Endothelial cell of umbilical vein (primary cell): ENCODE data around the gene FGF6. TPM values are rescaled to one million over a fixed set of nuclear protein-coding genes. Genes with fewer than 3 reads are reported as not detected.

Experiments
- BruUV-seq: library from RNA; stranded (reverse); fragments of 400-500 nt; replicated peaks from 2 replicates; lab custom pipeline; 2021; lab: Mats Ljungman, UMichigan
- CTCF ChIA-PET: fragments of 300-600, 350-600 bp; sonication (Branson Sonifier 250); formaldehyde crosslinking; loops from one replicate; lab custom pipeline; 2021; ENCODE audit warnings: antibody characterized with exemption, inconsistent platforms; lab: Charles Lee
- POLR2A ChIA-PET: fragments of 300-600, 350-600 bp; sonication (Branson Sonifier 250); formaldehyde crosslinking; loops from one replicate; lab custom pipeline; 2021; ENCODE audit warnings: antibody characterized with exemption, inconsistent platforms; lab: Charles Lee
- DNase-seq: peaks from one replicate; pipeline ENCODE4 v3.0.0-alpha.2; 2011; ENCODE audit warnings: low read depth, low spot score
- FAIRE-seq: peaks from 2 replicates; lab custom pipeline; 2011; peaks lifted over from hg19 to GRCh38; lab: Jason Lieb, UNC
- H2AFZ ChIP-seq: 2 replicates; pipeline ENCODE4 v1.6.0; 2012; ENCODE audit warnings: low read depth, low read length, control low read depth, inconsistent platforms
- H3K27ac ChIP-seq: 2 replicates; pipeline ENCODE4 v1.5.1; 2011; ENCODE audit warnings: low read depth, mild to moderate bottlenecking, control low read depth, low read length, moderate library complexity; ENCODE audit not compliant: insufficient read depth
- H3K27me3 ChIP-seq, 2 experiments: 2 replicates each; pipeline versions ENCODE4 v1.6.0 to v1.6.1; 2011; ENCODE audit warnings: low read length in 2 of 2, mixed read lengths in 1 of 2; ENCODE audit not compliant: control insufficient read depth in 2 of 2, insufficient read depth in 2 of 2
- H3K36me3 ChIP-seq, 2 experiments: 2 replicates in 1 of 2; 3 replicates in 1 of 2; pipeline ENCODE4 v1.5.1; 2011; ENCODE audit warnings: low read length in 2 of 2, mild to moderate bottlenecking in 1 of 2, moderate library complexity in 1 of 2; ENCODE audit not compliant: control insufficient read depth in 2 of 2, insufficient read depth in 2 of 2; ENCODE audit errors: extremely low read depth in 1 of 2
- H3K4me1 ChIP-seq: 3 replicates; pipeline ENCODE4 v1.5.1; 2011; ENCODE audit warnings: mild to moderate bottlenecking, low read length; ENCODE audit not compliant: control insufficient read depth, insufficient read depth; ENCODE audit errors: extremely low read depth
- H3K4me2 ChIP-seq: 2 replicates; pipeline ENCODE4 v1.6.1; 2011; ENCODE audit warnings: low read length, control low read depth, mixed read lengths; ENCODE audit not compliant: insufficient read depth
- H3K4me3 ChIP-seq, 3 experiments: fragments of 200-600 bp in 1 of 3; sonication (generic), shearing (Covaris generic) in 1 of 3; replicated peaks in 1 of 3; 2 replicates each; pipeline ENCODE4 v1.5.1; 2011 to 2016; ENCODE audit warnings: control low read depth in 3 of 3, low read length in 3 of 3, mild to moderate bottlenecking in 2 of 3, inconsistent platforms in 1 of 3, low read depth in 1 of 3, moderate library complexity in 1 of 3; ENCODE audit not compliant: insufficient read depth in 1 of 3
- H3K79me2 ChIP-seq: 2 replicates; pipeline ENCODE4 v1.6.0; 2012; ENCODE audit warnings: low read length, inconsistent platforms; ENCODE audit not compliant: control insufficient read depth, insufficient read depth
- H3K9ac ChIP-seq: replicated peaks from 2 replicates; pipeline ENCODE3; 2011; ENCODE audit warnings: low read length, control low read depth; ENCODE audit not compliant: insufficient read depth; ENCODE audit errors: extremely low read depth
- H3K9me1 ChIP-seq: replicated peaks from 3 replicates; pipeline ENCODE4 v1.6.0; 2011; ENCODE audit warnings: mild to moderate bottlenecking, low read length; ENCODE audit not compliant: control insufficient read depth, insufficient read depth; ENCODE audit errors: extremely low read depth
- H3K9me3 ChIP-seq: replicated peaks from 2 replicates; pipeline ENCODE4 v1.5.1; 2012; ENCODE audit warnings: low read length, inconsistent platforms; ENCODE audit not compliant: control insufficient read depth, insufficient read depth
- H4K20me1 ChIP-seq: replicated peaks from 2 replicates; pipeline ENCODE3; 2011; ENCODE audit warnings: mild to moderate bottlenecking, low read length; ENCODE audit not compliant: control insufficient read depth, insufficient read depth; ENCODE audit errors: extremely low read depth
- EZH2 ChIP-seq: IDR thresholded peaks from 2 replicates; pipeline ENCODE4 v1.6.1; 2012; ENCODE audit warnings: borderline replicate concordance, low read depth, mild to moderate bottlenecking, moderate library complexity, low read length, inconsistent platforms; ENCODE audit not compliant: severe bottlenecking
- FOS ChIP-seq: IDR thresholded peaks from 2 replicates; pipeline ENCODE4 v1.6.1; 2011; ENCODE audit warnings: mild to moderate bottlenecking, low read length, moderate library complexity, borderline replicate concordance; ENCODE audit not compliant: insufficient read depth
- GATA2 ChIP-seq: IDR thresholded peaks from 2 replicates; pipeline ENCODE4 v1.7.0; 2011; ENCODE audit warnings: low read depth, mild to moderate bottlenecking, moderate library complexity, mixed read lengths, low read length; ENCODE audit not compliant: insufficient read length, insufficient read depth
- JUN ChIP-seq: IDR thresholded peaks from 2 replicates; pipeline ENCODE4 v1.6.1; 2011; ENCODE audit warnings: borderline replicate concordance, low read depth; ENCODE audit not compliant: insufficient read length, insufficient read depth
- MAX ChIP-seq: IDR thresholded peaks from 2 replicates; pipeline ENCODE4 v1.6.1; 2011; ENCODE audit not compliant: insufficient read depth, insufficient read length
- MYC ChIP-seq: IDR thresholded peaks from one replicate; pipeline ENCODE4 v1.6.1; 2011; ENCODE audit warnings: mild to moderate bottlenecking, low read depth, low read length
- POLR2A ChIP-seq: IDR thresholded peaks from 2 replicates; pipeline ENCODE4 v1.6.1; 2012; ENCODE audit warnings: low read depth, mild to moderate bottlenecking, control low read depth, low read length
- POLR2AphosphoS5 ChIP-seq: IDR thresholded peaks from 2 replicates; pipeline ENCODE4 v1.6.1; 2012; ENCODE audit warnings: low read depth, mild to moderate bottlenecking, control low read depth, low read length, moderate library complexity; ENCODE audit not compliant: insufficient read depth
- dilution Hi-C: fragments of 300-500 bp; cut with MboI; formaldehyde crosslinking; loops from one replicate; pipeline ENCODE4 v1.15.0; 2019; ENCODE audit warnings: low sequenced_read_pairs; ENCODE audit not compliant: extremely low pct_ligation_motif_present
- intact Hi-C: fragments of 100-400 bp; cut with micrococcal nuclease; formaldehyde crosslinking; loops from one replicate; pipeline ENCODE4 v1.10.0; 2022
- polyA plus RNA-seq, 4 experiments: library from polyadenylated mRNA; depleted of rRNA in 3 of 4; stranded (reverse) in 3 of 4; unstranded in 1 of 4; fragments of >200 nt; gene quantifications; 2 replicates each; pipeline versions ENCODE4 v1.2.1 to v1.2.3, GENCODE V29; 2011 to 2012; ENCODE audit warnings: missing spikeins in 1 of 4
- total RNA-seq: library from RNA; stranded (reverse); gene quantifications from 2 replicates; pipeline ENCODE4 v1.2.3, GENCODE V29; 2021
- TF ChIP-seq, protein P1 (sequence below), 2 donors: IDR thresholded peaks; 1 replicate in 1 of 2; 2 replicates in 1 of 2; pipeline ENCODE4 v1.5.1; 2011; ENCODE audit warnings: low read length in 2 of 2, mild to moderate bottlenecking in 2 of 2, moderate library complexity in 2 of 2, control low read depth in 1 of 2, inconsistent platforms in 1 of 2, low read depth in 1 of 2; ENCODE audit not compliant: insufficient read depth in 1 of 2; ENCODE audit errors: extremely low read depth in 1 of 2

FGF6 gene
- total and polyA plus RNA-seq, 2 donors (not counting 3 experiments of a cell fraction or from before 2014, with no cell fraction given): not detected

DNA sequence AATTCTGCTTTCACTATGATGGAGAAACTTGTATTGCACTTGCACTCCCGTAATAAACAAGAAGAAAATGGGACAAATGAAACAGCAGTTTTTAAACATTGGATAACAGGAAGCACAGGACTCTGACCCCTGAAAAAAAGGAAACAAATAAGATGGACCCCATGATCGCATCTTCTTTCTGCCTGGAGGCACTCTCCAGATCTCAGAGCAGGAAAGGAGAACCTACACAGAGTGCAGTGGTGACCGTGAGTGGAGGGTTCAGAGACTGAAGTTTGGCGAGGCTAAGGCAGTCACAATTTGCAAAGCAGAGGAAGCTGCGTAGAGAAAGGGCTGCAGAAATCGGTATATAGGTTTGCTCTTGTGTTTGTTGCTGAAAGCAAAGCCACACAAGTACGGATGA, 6.1 kb upstream of the FGF6 start:
- H3K36me3 ChIP-seq: no peaks in the 10 kb centered on the region
- no peak overlapping the region for H3K9ac ChIP-seq
- H3K9me1 ChIP-seq: no peaks in the 10 kb centered on the region
- H3K27ac ChIP-seq: no peak overlapping the region
- TF ChIP-seq EZH2: no peak
- TF ChIP-seq JUN: no peak
- no peak for TF ChIP-seq POLR2A
- TF ChIP-seq MYC: no peak
- TF ChIP-seq, protein P1, sequence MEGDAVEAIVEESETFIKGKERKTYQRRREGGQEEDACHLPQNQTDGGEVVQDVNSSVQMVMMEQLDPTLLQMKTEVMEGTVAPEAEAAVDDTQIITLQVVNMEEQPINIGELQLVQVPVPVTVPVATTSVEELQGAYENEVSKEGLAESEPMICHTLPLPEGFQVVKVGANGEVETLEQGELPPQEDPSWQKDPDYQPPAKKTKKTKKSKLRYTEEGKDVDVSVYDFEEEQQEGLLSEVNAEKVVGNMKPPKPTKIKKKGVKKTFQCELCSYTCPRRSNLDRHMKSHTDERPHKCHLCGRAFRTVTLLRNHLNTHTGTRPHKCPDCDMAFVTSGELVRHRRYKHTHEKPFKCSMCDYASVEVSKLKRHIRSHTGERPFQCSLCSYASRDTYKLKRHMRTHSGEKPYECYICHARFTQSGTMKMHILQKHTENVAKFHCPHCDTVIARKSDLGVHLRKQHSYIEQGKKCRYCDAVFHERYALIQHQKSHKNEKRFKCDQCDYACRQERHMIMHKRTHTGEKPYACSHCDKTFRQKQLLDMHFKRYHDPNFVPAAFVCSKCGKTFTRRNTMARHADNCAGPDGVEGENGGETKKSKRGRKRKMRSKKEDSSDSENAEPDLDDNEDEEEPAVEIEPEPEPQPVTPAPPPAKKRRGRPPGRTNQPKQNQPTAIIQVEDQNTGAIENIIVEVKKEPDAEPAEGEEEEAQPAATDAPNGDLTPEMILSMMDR (IDR thresholded peaks at IDR 0.05; ENCODE audit: extremely low read depth in 1 of 2, insufficient read depth in 1 of 2, low read depth in 1 of 2, low read length in 2 of 2): no peak
- no peak for TF ChIP-seq FOS
- no peak for TF ChIP-seq GATA2
- TF ChIP-seq MAX: no peak
- TF ChIP-seq POLR2AphosphoS5: no peak
- H3K9me3 ChIP-seq: no peaks in the 10 kb centered on the region
- H3K4me2 ChIP-seq: no peak overlapping the region
- intact Hi-C loops (no loop called here), dilution Hi-C loops (no loop called here)
- H3K4me3 ChIP-seq: no peak overlapping the region
- no peaks in the 10 kb centered on the region for H3K4me1 ChIP-seq
- ChIA-PET CTCF (no interaction called here), POLR2A (no interaction called here)
- H3K27me3 ChIP-seq: peaks cover 0 to 6% of the 10 kb centered on the region in 2 experiments
- BruUV-seq: no TSS peak
- no peak for DNase-seq
- no peaks in the 10 kb centered on the region for H4K20me1 ChIP-seq
- H2AFZ ChIP-seq: no peak overlapping the region
- no peak for FAIRE-seq
- no peaks in the 10 kb centered on the region for H3K79me2 ChIP-seq
